ENCODE results near the gene REPIN1. TPM values are rescaled to one million over a fixed set of nuclear protein-coding genes. Genes with fewer than 3 reads are reported as not detected.

Gene REPIN1
- total and polyA plus RNA-seq, 9 of the 15 experiments (the other 6 are each of a cell fraction or from before 2014, with no cell fraction given), result 8.1 to 283 (median 94.3) TPM

DNA sequence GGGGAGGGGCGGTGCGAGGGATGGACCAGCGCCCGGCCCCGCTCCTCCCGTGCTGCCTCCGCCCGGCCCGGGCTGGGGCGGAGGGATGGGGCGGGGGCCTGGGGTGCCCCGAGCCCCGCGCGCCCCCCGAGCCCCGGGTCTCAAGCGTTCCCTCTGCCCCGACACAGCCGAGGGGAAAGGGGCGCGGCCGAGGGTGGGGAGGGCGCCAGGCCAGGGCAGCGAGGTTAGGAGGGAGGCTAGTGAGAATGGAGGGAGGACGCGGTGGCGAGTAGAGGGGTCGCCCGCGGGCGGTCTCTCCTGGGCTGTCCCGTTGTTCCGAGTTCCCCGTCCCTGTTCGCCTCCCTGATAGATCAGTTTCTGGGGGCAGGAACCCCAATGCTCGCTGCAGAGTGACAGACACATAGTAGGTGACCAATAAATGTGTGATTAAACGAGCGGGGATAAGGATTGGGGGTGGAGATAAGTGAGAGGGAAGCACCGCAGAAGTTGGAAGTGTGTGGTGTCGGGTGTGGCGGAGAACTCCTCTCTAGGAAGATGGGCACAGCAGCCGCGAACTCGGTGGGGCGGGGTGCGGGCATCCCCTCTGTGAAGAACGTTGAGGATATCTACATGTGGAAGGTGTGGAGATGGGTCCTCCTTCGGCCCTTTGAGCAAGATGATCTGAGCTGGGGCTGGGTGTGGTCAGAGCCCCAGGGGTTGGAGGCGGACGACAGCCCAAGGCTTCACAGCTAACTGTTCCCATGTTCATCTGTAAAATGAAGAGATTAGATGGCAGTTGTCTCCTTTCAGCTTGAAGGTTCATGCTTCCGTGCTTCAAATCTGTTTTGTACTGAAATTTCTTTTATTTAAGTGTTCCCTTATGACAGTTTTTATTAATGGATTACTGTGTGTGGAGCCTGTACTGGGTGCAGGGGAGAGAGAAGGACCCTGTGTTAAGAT is 11.1 kb downstream of the REPIN1 start (continued):
- TF ChIP-seq, protein P1, sequence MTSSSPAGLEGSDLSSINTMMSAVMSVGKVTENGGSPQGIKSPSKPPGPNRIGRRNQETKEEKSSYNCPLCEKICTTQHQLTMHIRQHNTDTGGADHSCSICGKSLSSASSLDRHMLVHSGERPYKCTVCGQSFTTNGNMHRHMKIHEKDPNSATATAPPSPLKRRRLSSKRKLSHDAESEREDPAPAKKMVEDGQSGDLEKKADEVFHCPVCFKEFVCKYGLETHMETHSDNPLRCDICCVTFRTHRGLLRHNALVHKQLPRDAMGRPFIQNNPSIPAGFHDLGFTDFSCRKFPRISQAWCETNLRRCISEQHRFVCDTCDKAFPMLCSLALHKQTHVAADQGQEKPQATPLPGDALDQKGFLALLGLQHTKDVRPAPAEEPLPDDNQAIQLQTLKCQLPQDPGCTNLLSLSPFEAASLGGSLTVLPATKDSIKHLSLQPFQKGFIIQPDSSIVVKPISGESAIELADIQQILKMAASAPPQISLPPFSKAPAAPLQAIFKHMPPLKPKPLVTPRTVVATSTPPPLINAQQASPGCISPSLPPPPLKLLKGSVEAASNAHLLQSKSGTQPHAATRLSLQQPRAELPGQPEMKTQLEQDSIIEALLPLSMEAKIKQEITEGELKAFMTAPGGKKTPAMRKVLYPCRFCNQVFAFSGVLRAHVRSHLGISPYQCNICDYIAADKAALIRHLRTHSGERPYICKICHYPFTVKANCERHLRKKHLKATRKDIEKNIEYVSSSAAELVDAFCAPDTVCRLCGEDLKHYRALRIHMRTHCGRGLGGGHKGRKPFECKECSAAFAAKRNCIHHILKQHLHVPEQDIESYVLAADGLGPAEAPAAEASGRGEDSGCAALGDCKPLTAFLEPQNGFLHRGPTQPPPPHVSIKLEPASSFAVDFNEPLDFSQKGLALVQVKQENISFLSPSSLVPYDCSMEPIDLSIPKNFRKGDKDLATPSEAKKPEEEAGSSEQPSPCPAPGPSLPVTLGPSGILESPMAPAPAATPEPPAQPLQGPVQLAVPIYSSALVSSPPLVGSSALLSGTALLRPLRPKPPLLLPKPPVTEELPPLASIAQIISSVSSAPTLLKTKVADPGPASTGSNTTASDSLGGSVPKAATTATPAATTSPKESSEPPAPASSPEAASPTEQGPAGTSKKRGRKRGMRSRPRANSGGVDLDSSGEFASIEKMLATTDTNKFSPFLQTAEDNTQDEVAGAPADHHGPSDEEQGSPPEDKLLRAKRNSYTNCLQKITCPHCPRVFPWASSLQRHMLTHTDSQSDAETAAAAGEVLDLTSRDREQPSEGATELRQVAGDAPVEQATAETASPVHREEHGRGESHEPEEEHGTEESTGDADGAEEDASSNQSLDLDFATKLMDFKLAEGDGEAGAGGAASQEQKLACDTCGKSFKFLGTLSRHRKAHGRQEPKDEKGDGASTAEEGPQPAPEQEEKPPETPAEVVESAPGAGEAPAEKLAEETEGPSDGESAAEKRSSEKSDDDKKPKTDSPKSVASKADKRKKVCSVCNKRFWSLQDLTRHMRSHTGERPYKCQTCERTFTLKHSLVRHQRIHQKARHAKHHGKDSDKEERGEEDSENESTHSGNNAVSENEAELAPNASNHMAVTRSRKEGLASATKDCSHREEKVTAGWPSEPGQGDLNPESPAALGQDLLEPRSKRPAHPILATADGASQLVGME (CRISPR knock-in tag; IDR thresholded peaks at IDR 0.05), result no peak
- TF ChIP-seq, protein P2, sequence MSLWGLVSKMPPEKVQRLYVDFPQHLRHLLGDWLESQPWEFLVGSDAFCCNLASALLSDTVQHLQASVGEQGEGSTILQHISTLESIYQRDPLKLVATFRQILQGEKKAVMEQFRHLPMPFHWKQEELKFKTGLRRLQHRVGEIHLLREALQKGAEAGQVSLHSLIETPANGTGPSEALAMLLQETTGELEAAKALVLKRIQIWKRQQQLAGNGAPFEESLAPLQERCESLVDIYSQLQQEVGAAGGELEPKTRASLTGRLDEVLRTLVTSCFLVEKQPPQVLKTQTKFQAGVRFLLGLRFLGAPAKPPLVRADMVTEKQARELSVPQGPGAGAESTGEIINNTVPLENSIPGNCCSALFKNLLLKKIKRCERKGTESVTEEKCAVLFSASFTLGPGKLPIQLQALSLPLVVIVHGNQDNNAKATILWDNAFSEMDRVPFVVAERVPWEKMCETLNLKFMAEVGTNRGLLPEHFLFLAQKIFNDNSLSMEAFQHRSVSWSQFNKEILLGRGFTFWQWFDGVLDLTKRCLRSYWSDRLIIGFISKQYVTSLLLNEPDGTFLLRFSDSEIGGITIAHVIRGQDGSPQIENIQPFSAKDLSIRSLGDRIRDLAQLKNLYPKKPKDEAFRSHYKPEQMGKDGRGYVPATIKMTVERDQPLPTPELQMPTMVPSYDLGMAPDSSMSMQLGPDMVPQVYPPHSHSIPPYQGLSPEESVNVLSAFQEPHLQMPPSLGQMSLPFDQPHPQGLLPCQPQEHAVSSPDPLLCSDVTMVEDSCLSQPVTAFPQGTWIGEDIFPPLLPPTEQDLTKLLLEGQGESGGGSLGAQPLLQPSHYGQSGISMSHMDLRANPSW (CRISPR knock-in tag; IDR thresholded peaks at IDR 0.05), result no peak
- TF ChIP-seq ARNT (IDR thresholded peaks at IDR 0.05) (no peak), NCOR1 (IDR thresholded peaks at IDR 0.05) (no peak), ZNF408 (CRISPR knock-in tag; IDR thresholded peaks at IDR 0.05; ENCODE audit: low read depth) (no peak), HNRNPK (IDR thresholded peaks at IDR 0.05; ENCODE audit: low read depth, low read length, poor library complexity, severe bottlenecking) (no peak), ZNF696 (CRISPR knock-in tag; conservative IDR thresholded peaks at IDR 0.05) (no peak), KLF10 (CRISPR knock-in tag; IDR thresholded peaks at IDR 0.05) (no peak), SLC30A9 (CRISPR knock-in tag; IDR thresholded peaks at IDR 0.05) (no peak), SRSF1 (IDR thresholded peaks at IDR 0.05; ENCODE audit: low read depth, low read length) (no peak), NFATC3 (IDR thresholded peaks at IDR 0.05) (no peak)
- TF ChIP-seq, protein P3, sequence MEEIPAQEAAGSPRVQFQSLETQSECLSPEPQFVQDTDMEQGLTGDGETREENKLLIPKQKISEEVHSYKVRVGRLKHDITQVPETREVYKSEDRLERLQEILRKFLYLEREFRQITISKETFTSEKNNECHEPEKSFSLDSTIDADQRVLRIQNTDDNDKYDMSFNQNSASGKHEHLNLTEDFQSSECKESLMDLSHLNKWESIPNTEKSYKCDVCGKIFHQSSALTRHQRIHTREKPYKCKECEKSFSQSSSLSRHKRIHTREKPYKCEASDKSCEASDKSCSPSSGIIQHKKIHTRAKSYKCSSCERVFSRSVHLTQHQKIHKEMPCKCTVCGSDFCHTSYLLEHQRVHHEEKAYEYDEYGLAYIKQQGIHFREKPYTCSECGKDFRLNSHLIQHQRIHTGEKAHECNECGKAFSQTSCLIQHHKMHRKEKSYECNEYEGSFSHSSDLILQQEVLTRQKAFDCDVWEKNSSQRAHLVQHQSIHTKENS (CRISPR knock-in tag; IDR thresholded peaks at IDR 0.05), result no peak
- TF ChIP-seq, protein P4, sequence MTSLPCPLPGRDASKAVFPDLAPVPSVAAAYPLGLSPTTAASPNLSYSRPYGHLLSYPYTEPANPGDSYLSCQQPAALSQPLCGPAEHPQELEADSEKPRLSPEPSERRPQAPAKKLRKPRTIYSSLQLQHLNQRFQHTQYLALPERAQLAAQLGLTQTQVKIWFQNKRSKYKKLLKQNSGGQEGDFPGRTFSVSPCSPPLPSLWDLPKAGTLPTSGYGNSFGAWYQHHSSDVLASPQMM (CRISPR knock-in tag; IDR thresholded peaks at IDR 0.05), result no peak
- TF ChIP-seq, protein P5, sequence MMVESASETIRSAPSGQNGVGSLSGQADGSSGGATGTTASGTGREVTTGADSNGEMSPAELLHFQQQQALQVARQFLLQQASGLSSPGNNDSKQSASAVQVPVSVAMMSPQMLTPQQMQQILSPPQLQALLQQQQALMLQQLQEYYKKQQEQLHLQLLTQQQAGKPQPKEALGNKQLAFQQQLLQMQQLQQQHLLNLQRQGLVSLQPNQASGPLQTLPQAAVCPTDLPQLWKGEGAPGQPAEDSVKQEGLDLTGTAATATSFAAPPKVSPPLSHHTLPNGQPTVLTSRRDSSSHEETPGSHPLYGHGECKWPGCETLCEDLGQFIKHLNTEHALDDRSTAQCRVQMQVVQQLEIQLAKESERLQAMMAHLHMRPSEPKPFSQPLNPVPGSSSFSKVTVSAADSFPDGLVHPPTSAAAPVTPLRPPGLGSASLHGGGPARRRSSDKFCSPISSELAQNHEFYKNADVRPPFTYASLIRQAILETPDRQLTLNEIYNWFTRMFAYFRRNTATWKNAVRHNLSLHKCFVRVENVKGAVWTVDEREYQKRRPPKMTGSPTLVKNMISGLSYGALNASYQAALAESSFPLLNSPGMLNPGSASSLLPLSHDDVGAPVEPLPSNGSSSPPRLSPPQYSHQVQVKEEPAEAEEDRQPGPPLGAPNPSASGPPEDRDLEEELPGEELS (CRISPR knock-in tag; IDR thresholded peaks at IDR 0.05; ENCODE audit: borderline replicate concordance), result 0 out of 2 replicates have a peak, but pooled peaks have one; percentile 27

Measured in K562 (cell line).